SK-N-SH (cell line): ENCODE measurements around the gene TEKTIP1. TPM values are rescaled to one million over a fixed set of nuclear protein-coding genes. Genes with fewer than 3 reads are reported as not detected.

ENCODE experiments used
- CTCF ChIA-PET: fragments of 300-600, 350-600 bp; formaldehyde crosslinking; extraction: SDS; loops from one replicate; lab custom pipeline; 2021; lab: Yijun Ruan, JAX
- POLR2A ChIA-PET: fragments of 350-600 bp; sonication (Branson Sonifier 250); formaldehyde crosslinking; extraction: SDS; loops from one replicate; lab custom pipeline; 2020; ENCODE audit warnings: antibody characterized with exemption, inconsistent platforms; lab: Yijun Ruan, JAX
- DNase-seq: peaks from one replicate; pipeline ENCODE4 v3.0.0; 2012
- H2AFZ ChIP-seq: fragments of 200-600 bp; sonication (generic); 2 replicates; pipeline ENCODE4 v1.8.1; 2016; ENCODE audit warnings: antibody characterized with exemption, mild to moderate bottlenecking, low read depth
- H3F3A ChIP-seq: fragments of 200-600 bp; sonication (generic); replicated peaks from 2 replicates; pipeline ENCODE3; 2016; ENCODE audit warnings: antibody characterized with exemption, mild to moderate bottlenecking; ENCODE audit not compliant: insufficient read depth
- H3K27ac ChIP-seq, 2 experiments: fragments of 200-500 bp in 1 of 2; fragments of 200-600 bp in 1 of 2; sonication (Bioruptor generic) in 1 of 2; sonication (generic), shearing (Covaris generic) in 1 of 2; 2 replicates each; pipeline versions ENCODE4 v1.5.1 to v1.6.1; 2014 to 2016; ENCODE audit warnings: low read depth in 2 of 2, inconsistent platforms in 1 of 2, low read length in 1 of 2, mild to moderate bottlenecking in 1 of 2, mixed read lengths in 1 of 2
- H3K27me3 ChIP-seq: fragments of 200-600 bp; sonication (generic), shearing (Covaris generic); 2 replicates; pipeline ENCODE4 v1.6.1; 2016; ENCODE audit warnings: mixed run types; ENCODE audit not compliant: insufficient read depth
- H3K36me3 ChIP-seq, 2 experiments: fragments of 200-500 bp in 1 of 2; fragments of 200-600 bp in 1 of 2; sonication (Bioruptor generic) in 1 of 2; sonication (generic) in 1 of 2; replicated peaks in 1 of 2; 2 replicates each; pipeline versions ENCODE3 to v1.5.1; 2014 to 2016; ENCODE audit warnings: low read length in 1 of 2, mild to moderate bottlenecking in 1 of 2; ENCODE audit not compliant: insufficient read depth in 2 of 2, control insufficient read depth in 1 of 2
- H3K4me1 ChIP-seq, 2 experiments: fragments of 200-500 bp in 1 of 2; fragments of 200-600 bp in 1 of 2; sonication (Bioruptor generic) in 1 of 2; sonication (generic), shearing (Covaris generic) in 1 of 2; 2 replicates each; pipeline versions ENCODE4 v1.5.1 to v1.6.1; 2014 to 2016; ENCODE audit warnings: low read depth in 1 of 2, low read length in 1 of 2, mixed run types in 1 of 2; ENCODE audit not compliant: insufficient read depth in 2 of 2, control insufficient read depth in 1 of 2
- H3K4me2 ChIP-seq: fragments of 200-600 bp; sonication (generic), shearing (Covaris generic); 2 replicates; pipeline ENCODE4 v1.6.1; 2017; ENCODE audit warnings: mixed run types
- H3K4me3 ChIP-seq, 2 experiments: fragments of 200-500 bp in 1 of 2; fragments of 200-600 bp in 1 of 2; sonication (Bioruptor generic) in 1 of 2; sonication (generic), shearing (Covaris generic) in 1 of 2; 2 replicates each; pipeline versions ENCODE4 v1.5.1 to v1.8.1; 2014 to 2016; ENCODE audit warnings: low read depth in 2 of 2, inconsistent platforms in 1 of 2, low read length in 1 of 2, mild to moderate bottlenecking in 1 of 2, mixed read lengths in 1 of 2, moderate library complexity in 1 of 2
- H3K79me2 ChIP-seq: fragments of 200-600 bp; sonication (generic); 2 replicates; pipeline ENCODE4 v1.8.1; 2017; ENCODE audit warnings: mild to moderate bottlenecking; ENCODE audit not compliant: insufficient read depth
- H3K9ac ChIP-seq: fragments of 200-600 bp; sonication (generic); 2 replicates; pipeline ENCODE4 v1.6.1; 2017; ENCODE audit warnings: mixed run types
- H3K9me2 ChIP-seq: fragments of 200-600 bp; sonication (generic); 2 replicates; pipeline ENCODE4 v1.6.1; 2017; ENCODE audit warnings: mixed run types
- H3K9me3 ChIP-seq: fragments of 200-600 bp; sonication (generic); 2 replicates; pipeline ENCODE4 v1.6.1; 2017; ENCODE audit warnings: mixed run types, mild to moderate bottlenecking, moderate library complexity
- H4K20me1 ChIP-seq: fragments of 200-600 bp; sonication (generic); 2 replicates; pipeline ENCODE4 v1.6.1; 2017; ENCODE audit warnings: mild to moderate bottlenecking, mixed run types; ENCODE audit not compliant: insufficient read depth
- CHD2 ChIP-seq: fragments of 150-350 bp; IDR thresholded peaks from 2 replicates; pipeline ENCODE4 v1.6.1; 2018; ENCODE audit warnings: low read length; ENCODE audit not compliant: partially characterized antibody
- ELF1 ChIP-seq: IDR thresholded peaks from 2 replicates; pipeline ENCODE4 v1.4.0; 2012
- EZH2phosphoT487 ChIP-seq: fragments of 200-600 bp; sonication (generic); IDR thresholded peaks from 2 replicates; pipeline ENCODE4 v1.6.1; 2017; ENCODE audit warnings: low read depth, mixed run types, mild to moderate bottlenecking, antibody characterized with exemption, moderate library complexity, borderline replicate concordance
- GABPA ChIP-seq: IDR thresholded peaks from 2 replicates; pipeline ENCODE4 v1.4.0; 2012; ENCODE audit warnings: low read depth, mild to moderate bottlenecking
- GATA2 ChIP-seq: sonication (generic); formaldehyde crosslinking; IDR thresholded peaks from 2 replicates; pipeline ENCODE4 v1.5.0; 2020; ENCODE audit warnings: mild to moderate bottlenecking, missing genetic modification reagents
- JUND ChIP-seq: IDR thresholded peaks from 2 replicates; pipeline ENCODE4 v1.4.0; 2012
- NRF1 ChIP-seq: IDR thresholded peaks from 2 replicates; pipeline ENCODE4 v1.6.1; 2012; ENCODE audit warnings: low read depth, mild to moderate bottlenecking, low read length
- POLR2AphosphoS5 ChIP-seq: IDR thresholded peaks from 2 replicates; pipeline ENCODE4 v1.6.1; 2012; ENCODE audit warnings: low read depth, low read length
- RAD21 ChIP-seq: IDR thresholded peaks from 2 replicates; pipeline ENCODE4 v1.6.1; 2012; ENCODE audit warnings: mild to moderate bottlenecking, low read length
- RCOR1 ChIP-seq: fragments of 150-350 bp; IDR thresholded peaks from 2 replicates; pipeline ENCODE4 v1.6.1; 2017; ENCODE audit warnings: antibody characterized with exemption, low read length
- RFX5 ChIP-seq: IDR thresholded peaks from 2 replicates; pipeline ENCODE4 v1.6.1; 2012; ENCODE audit warnings: mild to moderate bottlenecking, improper control_type of control experiment, low read length
- RXRA ChIP-seq: IDR thresholded peaks from 2 replicates; pipeline ENCODE4 v1.4.0; 2012; ENCODE audit warnings: low read depth, mild to moderate bottlenecking, borderline replicate concordance
- YY1 ChIP-seq: IDR thresholded peaks from 2 replicates; pipeline ENCODE4 v1.4.0; 2012; ENCODE audit warnings: low read depth, mild to moderate bottlenecking
- whole genome bisulfite sequencing: methylation state at CpG from one replicate; pipeline ENCODE4 v1.1.6; 2017; ENCODE audit warnings: low lambda C conversion rate; 5-methylcytosine and 5-hydroxymethylcytosine counted together
- polyA plus RNA-seq, 3 experiments: library from polyadenylated mRNA; depleted of rRNA; stranded (reverse); fragments of >200 nt; gene quantifications; 2 replicates each; pipeline ENCODE4 v1.2.3, GENCODE V29; 2012
- TF ChIP-seq, protein P1 (sequence below): IDR thresholded peaks from 2 replicates; pipeline ENCODE4 v1.4.0; 2012; ENCODE audit warnings: low read depth
- TF ChIP-seq, protein P2 (sequence below): fragments of 200-600 bp; sonication (generic); IDR thresholded peaks from 2 replicates; pipeline ENCODE4 v1.6.1; 2017; ENCODE audit warnings: antibody characterized with exemption, mild to moderate bottlenecking, moderate library complexity
- TF ChIP-seq, protein P3 (sequence below): IDR thresholded peaks from 2 replicates; pipeline ENCODE4 v1.6.1; 2012; ENCODE audit warnings: mild to moderate bottlenecking, low read depth, low read length, moderate library complexity

The TEKTIP1 gene
- polyA plus RNA-seq, 1 of the 3 experiments (the other 2 are of a cell fraction) = 0.12 TPM

DNA sequence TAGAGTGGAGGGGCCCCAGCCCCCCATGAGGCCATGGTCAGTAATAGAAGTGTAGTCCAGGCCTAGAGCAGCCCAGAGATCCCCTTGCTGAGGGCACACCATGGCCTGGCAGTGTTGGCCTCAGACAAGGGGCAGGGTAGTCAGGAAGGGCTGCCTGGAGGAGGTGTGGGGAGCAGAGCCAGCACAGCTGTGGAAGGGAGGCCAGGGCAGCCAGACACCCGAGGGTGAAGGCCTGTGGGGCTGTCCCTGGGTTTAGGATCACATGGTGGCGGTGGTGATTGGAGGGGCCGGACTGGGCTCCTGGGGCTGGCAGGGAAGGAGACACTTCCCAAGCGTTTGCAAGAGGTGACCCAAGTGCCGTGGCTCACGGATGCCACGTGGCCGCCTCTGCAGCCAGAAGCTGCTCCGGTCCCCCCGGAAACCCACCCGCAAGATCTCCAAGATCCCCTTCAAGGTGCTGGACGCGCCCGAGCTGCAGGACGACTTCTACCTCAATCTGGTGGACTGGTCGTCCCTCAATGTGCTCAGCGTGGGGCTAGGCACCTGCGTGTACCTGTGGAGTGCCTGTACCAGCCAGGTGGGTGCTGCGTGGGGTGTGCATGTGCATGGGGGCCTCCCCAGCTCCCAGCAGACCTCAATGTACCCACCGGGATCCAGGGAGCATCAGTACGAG lies 11.6 kb upstream of the TEKTIP1 start:
- no peaks in the 10 kb centered on the region for H3K27me3 ChIP-seq
- 90% methylated on average over 10 of the region's 21 CpGs for WGBS

DNA sequence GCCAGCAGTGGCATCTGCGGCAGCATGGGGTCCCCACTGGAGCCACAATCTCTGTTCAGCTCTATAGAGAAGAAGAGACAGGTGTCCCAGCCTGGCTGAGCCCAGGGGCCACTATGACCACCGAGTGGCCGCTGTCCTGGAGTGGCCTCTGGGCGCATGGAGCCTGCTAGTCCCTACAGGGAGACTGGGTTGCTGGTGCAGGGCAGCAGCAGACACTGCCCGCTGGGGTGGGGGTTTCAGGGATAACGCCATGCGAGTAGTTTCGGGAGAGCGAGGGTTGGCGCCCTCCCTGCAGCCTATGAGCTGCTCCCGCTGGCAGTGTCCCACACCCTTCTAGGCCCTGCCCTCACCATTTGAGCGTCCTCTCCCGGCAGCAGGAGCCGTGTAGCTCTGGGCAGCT lies 10.9 kb upstream of the TEKTIP1 start:
- 97% methylated on average over 13 of the region's 14 CpGs for WGBS
- Histone ChIP-seq H3K9me2 (no peaks in the 10 kb centered on the region), H3K36me3 (peaks cover 8 to 48% of the 10 kb centered on the region in 2 experiments), H3K4me3 (no peak overlapping the region), H3K9ac (no peak overlapping the region), H4K20me1 (peaks cover 13% of the 10 kb centered on the region; the same call in 1 of the 2 replicates), H3K4me1 (no peaks in the 10 kb centered on the region), H3K4me2 (no peak overlapping the region), H3F3A (no peaks in the 10 kb centered on the region), H3K79me2 (peaks cover 11% of the 10 kb centered on the region; the same call in 1 of the 2 replicates), H3K9me3 (no peaks in the 10 kb centered on the region), H3K27me3 (no peaks in the 10 kb centered on the region), H3K27ac (no peak overlapping the region), H2AFZ (no peak overlapping the region)
- ChIA-PET CTCF (interaction anchor here (0.7 to 1.2 kb wide), 4 partner anchors 11 to 178 kb away, joined by 3 to 4 read pairs (median 3); no protein-coding TSS in a partner anchor), POLR2A (no interaction called here)
- TF ChIP-seq POLR2AphosphoS5 = no peak
- TF ChIP-seq RFX5 = no peak
- TF ChIP-seq GABPA = no peak
- TF ChIP-seq, protein P1, sequence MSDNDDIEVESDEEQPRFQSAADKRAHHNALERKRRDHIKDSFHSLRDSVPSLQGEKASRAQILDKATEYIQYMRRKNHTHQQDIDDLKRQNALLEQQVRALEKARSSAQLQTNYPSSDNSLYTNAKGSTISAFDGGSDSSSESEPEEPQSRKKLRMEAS = no peak
- TF ChIP-seq EZH2phosphoT487 = no peak
- TF ChIP-seq, protein P2, sequence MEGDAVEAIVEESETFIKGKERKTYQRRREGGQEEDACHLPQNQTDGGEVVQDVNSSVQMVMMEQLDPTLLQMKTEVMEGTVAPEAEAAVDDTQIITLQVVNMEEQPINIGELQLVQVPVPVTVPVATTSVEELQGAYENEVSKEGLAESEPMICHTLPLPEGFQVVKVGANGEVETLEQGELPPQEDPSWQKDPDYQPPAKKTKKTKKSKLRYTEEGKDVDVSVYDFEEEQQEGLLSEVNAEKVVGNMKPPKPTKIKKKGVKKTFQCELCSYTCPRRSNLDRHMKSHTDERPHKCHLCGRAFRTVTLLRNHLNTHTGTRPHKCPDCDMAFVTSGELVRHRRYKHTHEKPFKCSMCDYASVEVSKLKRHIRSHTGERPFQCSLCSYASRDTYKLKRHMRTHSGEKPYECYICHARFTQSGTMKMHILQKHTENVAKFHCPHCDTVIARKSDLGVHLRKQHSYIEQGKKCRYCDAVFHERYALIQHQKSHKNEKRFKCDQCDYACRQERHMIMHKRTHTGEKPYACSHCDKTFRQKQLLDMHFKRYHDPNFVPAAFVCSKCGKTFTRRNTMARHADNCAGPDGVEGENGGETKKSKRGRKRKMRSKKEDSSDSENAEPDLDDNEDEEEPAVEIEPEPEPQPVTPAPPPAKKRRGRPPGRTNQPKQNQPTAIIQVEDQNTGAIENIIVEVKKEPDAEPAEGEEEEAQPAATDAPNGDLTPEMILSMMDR = no peak
- no peak for TF ChIP-seq JUND
- TF ChIP-seq NRF1 = no peak
- TF ChIP-seq GATA2 = no peak
- TF ChIP-seq CHD2 = no peak
- TF ChIP-seq RXRA = no peak
- TF ChIP-seq RCOR1 = no peak
- TF ChIP-seq, protein P3, sequence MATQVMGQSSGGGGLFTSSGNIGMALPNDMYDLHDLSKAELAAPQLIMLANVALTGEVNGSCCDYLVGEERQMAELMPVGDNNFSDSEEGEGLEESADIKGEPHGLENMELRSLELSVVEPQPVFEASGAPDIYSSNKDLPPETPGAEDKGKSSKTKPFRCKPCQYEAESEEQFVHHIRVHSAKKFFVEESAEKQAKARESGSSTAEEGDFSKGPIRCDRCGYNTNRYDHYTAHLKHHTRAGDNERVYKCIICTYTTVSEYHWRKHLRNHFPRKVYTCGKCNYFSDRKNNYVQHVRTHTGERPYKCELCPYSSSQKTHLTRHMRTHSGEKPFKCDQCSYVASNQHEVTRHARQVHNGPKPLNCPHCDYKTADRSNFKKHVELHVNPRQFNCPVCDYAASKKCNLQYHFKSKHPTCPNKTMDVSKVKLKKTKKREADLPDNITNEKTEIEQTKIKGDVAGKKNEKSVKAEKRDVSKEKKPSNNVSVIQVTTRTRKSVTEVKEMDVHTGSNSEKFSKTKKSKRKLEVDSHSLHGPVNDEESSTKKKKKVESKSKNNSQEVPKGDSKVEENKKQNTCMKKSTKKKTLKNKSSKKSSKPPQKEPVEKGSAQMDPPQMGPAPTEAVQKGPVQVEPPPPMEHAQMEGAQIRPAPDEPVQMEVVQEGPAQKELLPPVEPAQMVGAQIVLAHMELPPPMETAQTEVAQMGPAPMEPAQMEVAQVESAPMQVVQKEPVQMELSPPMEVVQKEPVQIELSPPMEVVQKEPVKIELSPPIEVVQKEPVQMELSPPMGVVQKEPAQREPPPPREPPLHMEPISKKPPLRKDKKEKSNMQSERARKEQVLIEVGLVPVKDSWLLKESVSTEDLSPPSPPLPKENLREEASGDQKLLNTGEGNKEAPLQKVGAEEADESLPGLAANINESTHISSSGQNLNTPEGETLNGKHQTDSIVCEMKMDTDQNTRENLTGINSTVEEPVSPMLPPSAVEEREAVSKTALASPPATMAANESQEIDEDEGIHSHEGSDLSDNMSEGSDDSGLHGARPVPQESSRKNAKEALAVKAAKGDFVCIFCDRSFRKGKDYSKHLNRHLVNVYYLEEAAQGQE = no peak
- no peak for TF ChIP-seq ELF1
- no peak for DNase-seq

More for the DNA sequence above, 11.6 kb upstream of the TEKTIP1 start:
- H3K79me2 ChIP-seq = peaks cover 16% of the 10 kb centered on the region; the same call in 1 of the 2 replicates
- TF ChIP-seq EZH2phosphoT487 (no peak), RAD21 (no peak), POLR2AphosphoS5 (no peak), YY1 (no peak), GABPA (no peak)
- TF ChIP-seq, all 33 proteins: peak for 0
- Histone ChIP-seq H3K27ac (no peak overlapping the region), H3K9ac (no peak overlapping the region), H3K4me1 (no peaks in the 10 kb centered on the region), H3K9me2 (no peaks in the 10 kb centered on the region), H3K4me2 (no peak overlapping the region), H4K20me1 (peaks cover 16% of the 10 kb centered on the region), H2AFZ (no peak overlapping the region), H3K36me3 (peaks cover 8 to 45% of the 10 kb centered on the region in 2 experiments), H3K4me3 (no peak overlapping the region), H3K9me3 (no peaks in the 10 kb centered on the region), H3F3A (no peaks in the 10 kb centered on the region)
- DNase-seq = no peak
- CTCF ChIA-PET = interaction anchor here (0.7 to 1.6 kb wide), 5 partner anchors 10 to 179 kb away, joined by 3 to 4 read pairs (median 4); no protein-coding TSS in a partner anchor
- POLR2A ChIA-PET = no interaction called here
